Dendritic cell treated with granulocyte-macrophage colony-stimulating factor and Interleukin-4, amounts not matched to agents 40 ng/mL and 50 ng/mL, for 4 days (primary cell): ENCODE data around the gene CFAP90.
A peak's percentile ranks its signal among the peaks of the same experiment; 100 is the strongest.

Source experiments
- H3K27ac Mint-ChIP-seq: one replicate; pipeline ENCODE4 v1.8.0; 2022; ENCODE audit warnings: mild to moderate bottlenecking, mixed read lengths
- H3K27me3 Mint-ChIP-seq: one replicate; pipeline ENCODE4 v1.8.0; 2022; ENCODE audit warnings: mild to moderate bottlenecking, mixed read lengths
- H3K36me3 Mint-ChIP-seq: one replicate; pipeline ENCODE4 v1.8.0; 2022; ENCODE audit warnings: low read depth, mixed read lengths
- H3K4me1 Mint-ChIP-seq: one replicate; pipeline ENCODE4 v1.8.0; 2022; ENCODE audit warnings: low read depth, mixed read lengths
- H3K4me3 Mint-ChIP-seq: one replicate; pipeline ENCODE4 v1.8.0; 2022; ENCODE audit warnings: mild to moderate bottlenecking, moderate library complexity, mixed read lengths
- H3K9me3 Mint-ChIP-seq: one replicate; pipeline ENCODE4 v1.8.0; 2022; ENCODE audit warnings: mixed read lengths
- intact Hi-C: fragments of 100-400 bp; cut with micrococcal nuclease; formaldehyde crosslinking; loops from one replicate; pipeline ENCODE4 v1.15.0; 2022

The CFAP90 gene

GRCh38 chr5:7875151-7875550 is 24.2 kb upstream of the CFAP90 start:
- intact Hi-C loops, result no loop called here
- Mint-ChIP-seq H3K27me3 (no peaks in the 10 kb centered on the region), H3K27ac (no peak overlapping the region), H3K36me3 (peaks cover 80% of the 10 kb centered on the region), H3K4me1 (peaks cover 71% of the 10 kb centered on the region), H3K9me3 (no peaks in the 10 kb centered on the region), H3K4me3 (no peak overlapping the region)

GRCh38 chr5:7874639-7875038 is 23.7 kb upstream of the CFAP90 start:
- H3K36me3 Mint-ChIP-seq, result peaks cover 75% of the 10 kb centered on the region
- intact Hi-C loops, result no loop called here
- peaks cover 73% of the 10 kb centered on the region for H3K4me1 Mint-ChIP-seq
- no peak overlapping the region for H3K27ac Mint-ChIP-seq
- no peaks in the 10 kb centered on the region for H3K27me3 Mint-ChIP-seq
- H3K9me3 Mint-ChIP-seq, result no peaks in the 10 kb centered on the region
- no peak overlapping the region for H3K4me3 Mint-ChIP-seq

- Mint-ChIP-seq H3K36me3 (peaks cover 79% of the 10 kb centered on the region), H3K4me3 (no peak overlapping the region), H3K27ac (peak overlapping the region; percentile 26), H3K27me3 (no peaks in the 10 kb centered on the region), H3K9me3 (no peaks in the 10 kb centered on the region), H3K4me1 (peaks cover 64% of the 10 kb centered on the region)
- intact Hi-C loops, result no loop called here
These were observed 22.3 kb upstream of the CFAP90 start for GRCh38 chr5:7873216-7873615.

GRCh38 chr5:7872517-7873130 is 21.7 kb upstream of the CFAP90 start:
- Mint-ChIP-seq H3K9me3 (no peaks in the 10 kb centered on the region), H3K4me1 (peaks cover 64% of the 10 kb centered on the region), H3K4me3 (no peak overlapping the region), H3K27me3 (no peaks in the 10 kb centered on the region), H3K27ac (peak overlapping the region; percentile 26), H3K36me3 (peaks cover 74% of the 10 kb centered on the region)
- intact Hi-C loops, result no loop called here

- intact Hi-C loops, result no loop called here
- Mint-ChIP-seq H3K36me3 (peaks cover 65% of the 10 kb centered on the region), H3K27me3 (no peaks in the 10 kb centered on the region), H3K27ac (no peak overlapping the region), H3K9me3 (no peaks in the 10 kb centered on the region), H3K4me3 (no peak overlapping the region), H3K4me1 (peaks cover 65% of the 10 kb centered on the region)
These were observed 20.7 kb upstream of the CFAP90 start for GRCh38 chr5:7871653-7872052.

- Mint-ChIP-seq H3K27ac (peak overlapping the region; percentile 82), H3K27me3 (no peaks in the 10 kb centered on the region), H3K36me3 (peaks cover 68% of the 10 kb centered on the region), H3K4me1 (peaks cover 61% of the 10 kb centered on the region), H3K9me3 (no peaks in the 10 kb centered on the region), H3K4me3 (peak overlapping the region; percentile 89)
- intact Hi-C loops, result loop anchor here (10.0 kb wide), 1 partner anchor 585 kb away; no protein-coding TSS in a partner anchor
These were observed 18.7 kb upstream of the CFAP90 start for GRCh38 chr5:7869474-7870136.

- Mint-ChIP-seq H3K9me3 (no peaks in the 10 kb centered on the region), H3K4me3 (peak within 1 kb of the TSS; percentile 89), H3K4me1 (peaks cover 61% of the 10 kb centered on the region), H3K36me3 (peaks cover 69% of the 10 kb centered on the region), H3K27me3 (no peaks in the 10 kb centered on the region), H3K27ac (peak within 1 kb of the TSS; percentile 82)
- intact Hi-C loops, result loop anchor here (10.0 kb wide), 1 partner anchor 586 kb away; no protein-coding TSS in a partner anchor
These were observed 18.0 kb upstream of the CFAP90 start, which contains the start of the genes FASTKD3 and MTRR for GRCh38 chr5:7868773-7869473. TSS of gene FASTKD3 (minus strand) at chr5:7869031. CDS start at chr5:7868083, 948 bp downstream. TSS of gene MTRR (plus strand) at chr5:7869148. CDS start at chr5:7870795, 1,647 bp downstream.

GRCh38 chr5:7868427-7868772 is 17.5 kb upstream of the CFAP90 start:
- peak overlapping the region; percentile 89 for H3K4me3 Mint-ChIP-seq
- H3K4me1 Mint-ChIP-seq, result peaks cover 56% of the 10 kb centered on the region
- H3K27ac Mint-ChIP-seq, result peak overlapping the region; percentile 82
- intact Hi-C loops, result loop anchor here (10.0 kb wide), 1 partner anchor 586 kb away; no protein-coding TSS in a partner anchor
- H3K36me3 Mint-ChIP-seq, result peaks cover 69% of the 10 kb centered on the region
- no peaks in the 10 kb centered on the region for H3K9me3 Mint-ChIP-seq
- no peaks in the 10 kb centered on the region for H3K27me3 Mint-ChIP-seq

- peaks cover 46% of the 10 kb centered on the region for H3K4me1 Mint-ChIP-seq
- H3K9me3 Mint-ChIP-seq, result no peaks in the 10 kb centered on the region
- H3K27ac Mint-ChIP-seq, result no peak overlapping the region
- H3K4me3 Mint-ChIP-seq, result no peak overlapping the region
- intact Hi-C loops, result loop anchor here (10.0 kb wide), 1 partner anchor 588 kb away; no protein-coding TSS in a partner anchor
- no peaks in the 10 kb centered on the region for H3K27me3 Mint-ChIP-seq
- peaks cover 69% of the 10 kb centered on the region for H3K36me3 Mint-ChIP-seq
These were observed 16.3 kb upstream of the CFAP90 start for GRCh38 chr5:7867260-7867659.

GRCh38 chr5:7866196-7866595 is 15.3 kb upstream of the CFAP90 start:
- Mint-ChIP-seq H3K4me1 (peaks cover 35% of the 10 kb centered on the region), H3K9me3 (no peaks in the 10 kb centered on the region), H3K27me3 (no peaks in the 10 kb centered on the region), H3K36me3 (peaks cover 69% of the 10 kb centered on the region), H3K4me3 (no peak overlapping the region), H3K27ac (no peak overlapping the region)
- intact Hi-C loops, result loop anchor here (10.0 kb wide), 1 partner anchor 589 kb away; no protein-coding TSS in a partner anchor

GRCh38 chr5:7857926-7858632 is 7.1 kb upstream of the CFAP90 start:
- no peak overlapping the region for H3K27ac Mint-ChIP-seq
- no peak overlapping the region for H3K4me3 Mint-ChIP-seq

GRCh38 chr5:7857361-7857760 is 6.4 kb upstream of the CFAP90 start:
- intact Hi-C loops, result no loop called here
- no peaks in the 10 kb centered on the region for H3K4me1 Mint-ChIP-seq

More at GRCh38 chr5:7857926-7858632, 7.1 kb upstream of the CFAP90 start:
- intact Hi-C loops, result no loop called here
- Mint-ChIP-seq H3K36me3 (peaks cover 52% of the 10 kb centered on the region), H3K9me3 (no peaks in the 10 kb centered on the region), H3K27me3 (peaks cover 10% of the 10 kb centered on the region), H3K4me1 (no peaks in the 10 kb centered on the region)

GRCh38 chr5:7856855-7857254 is 5.9 kb upstream of the CFAP90 start:
- peaks cover 42% of the 10 kb centered on the region for H3K36me3 Mint-ChIP-seq
- peaks cover 18% of the 10 kb centered on the region for H3K27me3 Mint-ChIP-seq
- H3K27ac Mint-ChIP-seq, result no peak overlapping the region
- H3K9me3 Mint-ChIP-seq, result no peaks in the 10 kb centered on the region
- no peak overlapping the region for H3K4me3 Mint-ChIP-seq
- intact Hi-C loops, result no loop called here
- no peaks in the 10 kb centered on the region for H3K4me1 Mint-ChIP-seq

More at GRCh38 chr5:7857361-7857760, 6.4 kb upstream of the CFAP90 start:
- Mint-ChIP-seq H3K9me3 (no peaks in the 10 kb centered on the region), H3K27me3 (peaks cover 13% of the 10 kb centered on the region), H3K27ac (no peak overlapping the region), H3K36me3 (peaks cover 45% of the 10 kb centered on the region), H3K4me3 (no peak overlapping the region)
